Myocyte (in vitro differentiated cells): ENCODE measurements around the gene CAMKK2. TPM values are rescaled to one million over a fixed set of nuclear protein-coding genes. Genes with fewer than 3 reads are reported as not detected.
A peak's percentile ranks its signal among the peaks of the same experiment; 100 is the strongest.
"Not testable (repeated sequence)": the region's sequence is repeated elsewhere in the genome, so short reads cannot be mapped to it uniquely, and the experiment has no call there.

Experiments used
- DNase-seq: peaks from one replicate; pipeline ENCODE4 v3.0.0-alpha.2; 2012; ENCODE audit warnings: low read depth
- total RNA-seq: library from RNA; depleted of rRNA; stranded (reverse); fragments of >200 nt; gene quantifications from 2 replicates; pipeline ENCODE4 v1.2.3, GENCODE V29; 2014

Gene CAMKK2
- total RNA-seq, 1 donor from 2014 or later, result 20.5 TPM

- no peak for DNase-seq
Measured at GRCh38 chr12:121299662-121300061, 3.2 kb upstream of the CAMKK2 start.

DNA sequence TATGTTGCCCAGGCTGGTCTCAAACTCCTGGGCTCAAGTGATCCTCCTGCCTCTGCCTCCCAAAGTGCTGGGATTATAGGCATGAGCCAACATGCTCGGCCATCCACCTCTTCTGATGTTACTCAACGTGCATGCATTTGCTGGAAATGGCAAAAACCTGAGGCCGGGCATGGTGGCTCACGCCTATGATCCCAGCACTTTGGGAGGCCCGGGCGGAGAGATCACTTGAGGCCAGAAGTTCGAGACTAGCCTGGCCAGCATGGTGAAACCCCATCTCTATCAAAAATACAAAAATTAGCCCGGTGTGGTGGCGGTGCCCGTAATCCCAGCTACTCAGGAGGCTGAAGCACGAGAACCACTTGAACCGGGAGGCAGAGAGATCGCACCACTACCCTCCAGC is 1.9 kb upstream of the CAMKK2 start:
- DNase-seq, result not testable (repeated sequence)

DNA sequence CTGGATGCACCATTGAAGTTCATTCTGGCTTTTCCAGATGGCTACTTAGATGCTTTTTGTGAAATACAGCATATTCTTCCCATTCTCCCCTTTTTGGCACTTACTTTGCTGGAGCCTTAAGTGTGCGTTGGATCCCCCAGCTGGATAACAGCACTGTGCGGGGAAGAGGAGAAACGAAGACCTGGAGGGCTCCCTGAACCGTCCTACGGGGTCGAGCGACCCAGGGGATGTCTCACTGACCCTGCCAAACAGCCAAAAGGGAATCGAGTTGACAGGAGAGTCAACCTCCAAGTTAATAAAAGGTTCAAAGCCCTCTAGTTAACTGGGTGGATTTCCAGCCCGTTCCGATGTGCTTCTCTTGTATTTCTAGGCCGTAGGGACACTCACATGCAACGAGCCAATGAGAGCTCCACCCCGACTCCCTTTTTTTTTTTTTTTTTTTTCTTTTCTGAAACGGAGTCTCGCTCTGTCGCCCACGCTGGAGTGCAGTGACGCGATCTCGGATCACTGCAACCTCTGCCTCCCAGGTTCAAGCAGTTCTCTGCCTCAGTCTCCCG is 1.0 kb upstream of the CAMKK2 start:
- no peak for DNase-seq

DNA sequence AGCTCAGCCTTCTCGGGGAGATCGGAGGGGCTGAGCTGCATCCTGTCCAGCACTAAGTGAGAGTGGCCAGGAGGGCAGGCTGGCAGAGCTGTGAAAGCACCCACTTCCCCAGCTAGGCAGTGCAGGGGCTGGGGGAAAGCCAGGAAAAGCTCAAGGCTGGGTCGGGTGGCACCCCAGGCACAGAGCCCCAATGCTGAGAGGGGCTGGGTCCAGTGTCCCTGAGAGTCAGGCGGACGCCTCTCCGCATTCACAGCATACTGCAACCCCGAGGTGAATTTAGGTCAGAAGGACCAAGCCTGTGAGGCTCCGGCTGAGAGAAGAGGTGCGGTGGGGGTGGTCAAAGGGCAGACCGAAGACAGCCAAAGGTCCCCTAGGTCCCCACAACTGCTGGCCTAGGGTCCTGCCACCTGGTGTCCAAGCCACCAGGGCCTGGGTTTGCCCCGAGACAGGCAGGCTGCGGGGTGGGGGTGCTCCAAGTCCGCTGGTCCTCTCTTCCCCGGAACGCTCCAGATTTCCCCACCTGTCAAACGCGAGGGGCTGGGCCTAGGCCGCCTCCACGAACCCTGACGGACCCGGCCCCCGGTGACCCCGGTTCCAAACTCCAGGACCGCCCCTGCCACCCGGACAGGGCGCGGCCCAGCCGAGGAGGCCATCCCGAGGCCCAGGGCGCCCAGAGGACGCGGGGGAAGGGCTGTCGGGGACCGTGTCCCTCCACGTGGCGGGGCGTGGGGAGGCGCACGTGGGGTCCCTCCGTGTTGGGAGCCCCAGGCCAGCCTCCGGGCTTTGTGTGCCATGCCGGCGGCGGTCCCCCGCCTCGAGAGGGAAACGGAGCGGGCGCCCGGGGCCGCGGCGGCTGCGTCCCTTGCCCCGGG is 527 bp downstream of the CAMKK2 start:
- DNase-seq, result peak; percentile 27

GRCh38 chr12:121295116-121295745 is 1.3 kb downstream of the CAMKK2 start:
- no peak for DNase-seq

DNA sequence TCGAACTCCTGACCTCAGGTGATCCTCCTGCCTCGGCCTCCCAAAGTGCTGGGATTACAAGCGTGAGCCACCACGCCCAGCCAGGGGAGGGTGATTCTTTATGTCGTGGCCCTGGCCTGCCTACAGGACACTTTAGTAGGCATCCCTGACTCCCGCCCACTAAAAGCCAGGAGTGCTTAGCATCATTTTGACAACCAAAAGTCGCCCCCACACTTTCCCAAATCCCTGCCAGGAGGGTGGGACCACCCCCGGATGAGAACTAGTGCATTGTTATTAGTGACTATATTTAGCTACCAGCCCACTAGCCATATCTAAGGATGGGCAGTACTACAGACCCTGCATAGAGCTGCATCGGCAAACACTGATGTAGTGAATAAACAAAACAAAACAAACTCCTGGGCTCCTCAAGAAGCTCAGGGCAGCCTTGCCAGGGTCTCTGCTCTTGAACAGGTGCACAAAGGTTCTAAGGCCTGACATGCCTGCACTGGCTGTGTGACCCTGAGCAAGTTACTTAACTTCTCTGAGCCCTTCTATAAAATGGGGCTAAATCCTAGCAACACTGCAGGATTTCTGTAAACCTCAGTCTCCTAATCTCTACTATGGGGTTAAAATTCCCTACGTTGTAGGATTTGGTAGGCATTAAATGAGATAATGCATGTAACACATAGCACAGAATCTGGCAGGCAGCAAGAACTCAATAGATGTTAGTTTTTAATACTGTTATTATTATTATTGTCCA is 2.2 kb downstream of the CAMKK2 start:
- DNase-seq, result no peak

DNA sequence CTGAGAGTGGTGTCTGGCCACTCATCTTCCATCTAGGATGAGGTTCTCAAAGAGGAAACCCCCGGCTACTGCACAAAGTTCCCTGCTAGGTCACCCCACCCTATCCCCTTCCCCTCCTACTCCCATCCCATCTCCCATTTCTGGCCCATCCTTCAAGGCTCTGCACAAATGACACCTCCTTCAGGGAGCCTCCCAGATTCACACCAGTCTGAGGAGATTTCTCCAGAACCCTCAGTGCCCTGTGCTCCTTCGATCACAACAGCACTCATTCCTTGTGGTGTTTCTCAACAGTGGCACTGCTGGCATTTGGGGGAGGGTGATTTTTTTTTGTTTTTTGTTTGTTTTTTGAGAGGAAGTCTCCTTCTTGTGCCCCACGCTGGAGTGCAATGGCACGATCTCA is 2.9 kb downstream of the CAMKK2 start:
- DNase-seq, result no peak

GRCh38 chr12:121290410-121290809 is 6.1 kb downstream of the CAMKK2 start:
- no peak for DNase-seq

DNA sequence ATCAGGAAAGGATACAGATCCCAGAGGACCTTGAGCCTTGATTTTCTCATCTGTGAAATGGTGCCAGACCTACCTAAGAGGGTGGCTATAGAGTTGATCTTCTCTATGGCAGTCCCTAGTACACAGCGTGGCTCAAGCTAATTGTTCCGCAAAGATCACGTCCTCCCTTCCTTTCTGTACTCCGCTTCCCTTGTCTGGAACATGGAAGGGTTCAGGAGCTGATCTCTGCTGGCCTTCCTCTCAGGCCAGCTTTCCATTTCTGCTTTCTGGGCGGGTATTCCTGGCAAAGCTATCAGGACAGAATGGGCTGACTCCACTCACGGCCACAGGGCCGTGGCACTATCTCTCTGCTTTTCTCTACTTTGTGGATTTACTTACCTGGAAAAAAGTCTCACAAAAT is 6.5 kb downstream of the CAMKK2 start:
- no peak for DNase-seq

GRCh38 chr12:121288986-121289385 is 7.5 kb downstream of the CAMKK2 start:
- no peak for DNase-seq

- no peak for DNase-seq
Measured at GRCh38 chr12:121288158-121288845, 8.2 kb downstream of the CAMKK2 start.

- DNase-seq, result no peak
Measured at GRCh38 chr12:121287267-121287954, 9.1 kb downstream of the CAMKK2 start.

GRCh38 chr12:121285856-121286255 is 10.7 kb downstream of the CAMKK2 start:
- DNase-seq, result no peak

DNA sequence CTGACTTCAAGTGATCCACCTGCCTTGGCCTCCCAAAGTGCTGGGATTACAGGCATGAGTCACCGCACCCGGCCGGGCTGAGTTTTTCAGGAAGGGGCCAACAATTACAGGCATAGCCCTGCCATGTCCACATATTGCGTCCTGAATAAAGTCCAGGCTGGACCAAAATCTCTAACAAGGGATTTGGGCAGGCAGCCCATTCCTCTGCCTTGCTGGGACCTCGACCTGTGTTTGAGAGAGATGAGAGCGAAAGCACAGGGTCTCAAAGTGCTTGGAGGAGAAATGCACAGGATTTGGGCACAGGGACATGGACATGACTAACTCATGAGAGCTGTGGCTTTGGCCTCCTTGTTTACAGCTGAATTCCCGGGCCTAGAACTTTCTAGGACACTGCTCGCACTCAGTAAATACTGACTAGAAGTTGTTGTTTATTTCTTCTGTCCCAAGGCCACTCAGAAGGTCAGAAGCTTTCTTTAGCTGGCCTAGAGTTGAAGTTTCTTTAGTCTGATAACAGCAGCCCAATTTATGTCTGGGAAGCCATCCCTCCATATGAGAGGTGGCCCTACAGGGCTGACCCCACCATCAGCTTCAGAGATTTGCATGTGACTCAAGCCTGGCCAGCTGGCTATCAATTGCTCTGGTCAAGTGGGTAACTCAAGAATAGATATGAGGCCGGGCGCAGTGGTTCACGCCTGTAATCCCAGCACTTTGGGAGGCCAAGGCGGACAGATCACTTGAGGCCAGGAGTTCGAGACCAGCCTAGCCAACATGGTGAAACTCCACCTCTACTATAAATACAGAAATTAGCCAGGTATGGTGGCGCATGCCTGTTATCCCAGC is 11.7 kb downstream of the CAMKK2 start:
- peak; percentile 37 for DNase-seq

GRCh38 chr12:121283841-121284240 is 12.7 kb downstream of the CAMKK2 start:
- no peak for DNase-seq

DNA sequence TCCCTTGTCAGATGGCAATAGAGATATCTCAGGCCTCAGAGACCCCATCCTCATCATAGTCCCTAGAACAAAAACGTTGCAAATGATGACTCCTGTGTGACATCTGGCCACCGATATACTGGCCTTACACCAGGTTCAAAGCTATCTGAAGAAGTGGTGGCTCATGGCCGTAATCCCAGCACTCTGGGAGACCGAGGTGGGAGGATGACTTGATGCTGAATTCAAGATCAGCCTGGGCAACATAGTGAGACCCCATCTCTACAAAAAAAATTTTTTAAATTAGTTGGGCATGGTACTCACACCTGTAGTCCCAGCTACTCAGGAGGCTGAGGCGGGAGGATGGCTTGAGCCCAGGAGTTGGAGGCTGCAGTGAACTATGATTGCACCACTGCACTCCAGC is 13.1 kb downstream of the CAMKK2 start:
- DNase-seq, result no peak

- not testable (repeated sequence) for DNase-seq
Measured at GRCh38 chr12:121282910-121283309, 13.6 kb downstream of the CAMKK2 start.

GRCh38 chr12:121282072-121282742 is 14.3 kb downstream of the CAMKK2 start:
- DNase-seq, result no peak

DNA sequence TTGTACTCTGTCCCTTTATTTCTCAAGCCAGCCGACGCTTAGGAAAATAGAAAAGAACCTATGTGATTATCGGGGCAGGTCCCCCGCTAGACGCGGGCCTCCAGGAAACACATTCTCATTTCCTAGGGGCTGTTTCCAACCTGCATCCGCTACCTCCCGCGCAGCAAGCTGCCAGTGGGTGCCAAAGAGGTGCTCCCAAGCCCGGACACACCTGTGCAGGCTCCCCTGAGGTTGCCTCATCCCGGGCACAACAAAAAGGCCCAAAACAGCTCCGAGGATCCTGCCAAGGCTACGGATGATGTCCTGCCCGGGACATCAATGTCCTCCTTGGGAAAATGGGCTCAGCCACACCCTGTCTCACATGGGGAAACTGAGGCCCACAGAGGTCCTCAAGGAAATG is 15.4 kb downstream of the CAMKK2 start:
- not testable (repeated sequence) for DNase-seq
